ENCODE results near the gene COG5. TPM values are rescaled to one million over a fixed set of nuclear protein-coding genes. Genes with fewer than 3 reads are reported as not detected.

The COG5 gene
- total and polyA plus RNA-seq, 9 of the 15 experiments (the other 6 are each of a cell fraction or from before 2014, with no cell fraction given) = 15.3 to 75.1 (median 56.4) TPM

DNA sequence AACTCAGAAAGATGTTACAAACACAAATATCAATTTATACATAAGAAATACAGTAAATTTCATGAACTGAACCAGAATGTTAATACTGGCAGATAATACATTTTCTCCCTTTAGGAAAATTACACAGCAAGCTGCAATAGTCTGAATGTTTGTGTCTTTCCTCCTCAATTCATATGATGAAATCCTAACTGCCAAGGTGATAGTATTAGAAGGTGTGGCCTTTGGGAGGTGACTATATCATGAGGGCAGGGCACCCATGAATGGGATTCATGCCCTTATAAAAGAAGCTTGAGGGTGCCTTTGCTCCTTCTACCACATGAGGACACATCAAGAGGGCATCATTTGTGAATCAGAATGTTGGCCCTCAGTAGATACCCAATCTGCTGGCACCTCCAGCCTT is 158.2 kb downstream of the COG5 start:
- H2AFZ ChIP-seq (ENCODE audit: low read depth, low read length) = no peak overlapping the region
- intact Hi-C loops (cut with micrococcal nuclease) (no loop called here), in situ Hi-C loops (cut with MboI) (no loop called here)
- FAIRE-seq = no peak
- CTCF ChIA-PET (ENCODE audit: low intra/inter-chr PET ratio) = no interaction called here
- no peak overlapping the region for H3K9ac ChIP-seq (ENCODE audit: insufficient read depth in 1 of 2, low read depth in 2 of 2, low read length in 2 of 2)
- H3K4me1 ChIP-seq (replicated peaks in 1 of 2; ENCODE audit: control insufficient read depth in 2 of 2, insufficient read depth in 2 of 2, low read length in 2 of 2) = no peaks in the 10 kb centered on the region
- H3K9me3 ChIP-seq (replicated peaks; ENCODE audit: control insufficient read depth, insufficient read depth, low read depth, low read length) = no peaks in the 10 kb centered on the region
- H3K4me2 ChIP-seq (ENCODE audit: insufficient read depth, low read length) = no peak overlapping the region
- H3K27me3 ChIP-seq (ENCODE audit: control insufficient read depth in 2 of 2, insufficient read depth in 2 of 2, low read length in 2 of 2) = no peaks in the 10 kb centered on the region
- no peaks in the 10 kb centered on the region for H4K20me1 ChIP-seq (replicated peaks; ENCODE audit: control insufficient read depth, insufficient read depth, low read length)
- no peak for DNase-seq (ENCODE audit: extremely low read depth in 1 of 4, low spot score in 3 of 4)
- peaks cover 3% of the 10 kb centered on the region; the same call in 1 of the 3 replicates for H3K36me3 ChIP-seq (ENCODE audit: control insufficient read depth, insufficient read depth, low read length)
- no peaks in the 10 kb centered on the region for H3K79me2 ChIP-seq (ENCODE audit: control insufficient read depth, insufficient read depth, low read length)
- no TSS peak for BruUV-seq (replicated peaks)
- ATAC-seq = peak; percentile 50
- no peaks in the 10 kb centered on the region for H3K9me1 ChIP-seq (ENCODE audit: control insufficient read depth, insufficient read depth, low read length)
- no peak overlapping the region for H3K4me3 ChIP-seq
- H3K27ac ChIP-seq (ENCODE audit: extremely low read depth, low read depth, low read length) = peak overlapping the region; percentile 13; the same call in 1 of the 3 replicates
- POLR2A ChIA-PET = interaction anchor here (0.7 to 1.3 kb wide), 3 partner anchors 12 to 21 kb away, joined by 3 to 5 read pairs (median 3); no protein-coding TSS in a partner anchor
- TF ChIP-seq MECOM (CRISPR knock-in tag; IDR thresholded peaks at IDR 0.05) (no peak), MYNN (IDR thresholded peaks at IDR 0.05) (no peak), MYNN (CRISPR knock-in tag; IDR thresholded peaks at IDR 0.05) (no peak), CEBPB (tag; IDR thresholded peaks at IDR 0.05) (0 out of 2 replicates have a peak, but pooled peaks have one; percentile 9), PCBP1 (IDR thresholded peaks at IDR 0.05; ENCODE audit: low read depth, low read length, poor library complexity, severe bottlenecking) (no peak), CEBPG (CRISPR knock-in tag; IDR thresholded peaks at IDR 0.05) (no peak), CEBPG (tag; conservative IDR thresholded peaks at IDR 0.05 in 1 of 2, IDR thresholded peaks at IDR 0.05 in 1 of 2) (peak in 1 of 2 experiments; percentile 75; a peak in 2 of 4 replicates), MED1 (CRISPR knock-in tag; IDR thresholded peaks at IDR 0.05; ENCODE audit: borderline replicate concordance) (no peak), ZNF699 (CRISPR knock-in tag; IDR thresholded peaks at IDR 0.05; ENCODE audit: insufficient replicate concordance) (no peak), PTTG1 (tag; IDR thresholded peaks at IDR 0.05; ENCODE audit: low read depth) (no peak)
- TF ChIP-seq, protein P1, sequence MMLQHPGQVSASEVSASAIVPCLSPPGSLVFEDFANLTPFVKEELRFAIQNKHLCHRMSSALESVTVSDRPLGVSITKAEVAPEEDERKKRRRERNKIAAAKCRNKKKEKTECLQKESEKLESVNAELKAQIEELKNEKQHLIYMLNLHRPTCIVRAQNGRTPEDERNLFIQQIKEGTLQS (IDR thresholded peaks at IDR 0.05) = peak; percentile 29; the same call in 1 of the 2 replicates
- TF ChIP-seq, protein P1 (CRISPR knock-in tag; conservative IDR thresholded peaks at IDR 0.05) = no peak
- TF ChIP-seq, protein P2, sequence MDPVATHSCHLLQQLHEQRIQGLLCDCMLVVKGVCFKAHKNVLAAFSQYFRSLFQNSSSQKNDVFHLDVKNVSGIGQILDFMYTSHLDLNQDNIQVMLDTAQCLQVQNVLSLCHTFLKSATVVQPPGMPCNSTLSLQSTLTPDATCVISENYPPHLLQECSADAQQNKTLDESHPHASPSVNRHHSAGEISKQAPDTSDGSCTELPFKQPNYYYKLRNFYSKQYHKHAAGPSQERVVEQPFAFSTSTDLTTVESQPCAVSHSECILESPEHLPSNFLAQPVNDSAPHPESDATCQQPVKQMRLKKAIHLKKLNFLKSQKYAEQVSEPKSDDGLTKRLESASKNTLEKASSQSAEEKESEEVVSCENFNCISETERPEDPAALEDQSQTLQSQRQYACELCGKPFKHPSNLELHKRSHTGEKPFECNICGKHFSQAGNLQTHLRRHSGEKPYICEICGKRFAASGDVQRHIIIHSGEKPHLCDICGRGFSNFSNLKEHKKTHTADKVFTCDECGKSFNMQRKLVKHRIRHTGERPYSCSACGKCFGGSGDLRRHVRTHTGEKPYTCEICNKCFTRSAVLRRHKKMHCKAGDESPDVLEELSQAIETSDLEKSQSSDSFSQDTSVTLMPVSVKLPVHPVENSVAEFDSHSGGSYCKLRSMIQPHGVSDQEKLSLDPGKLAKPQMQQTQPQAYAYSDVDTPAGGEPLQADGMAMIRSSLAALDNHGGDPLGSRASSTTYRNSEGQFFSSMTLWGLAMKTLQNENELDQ (CRISPR knock-in tag; IDR thresholded peaks at IDR 0.05; ENCODE audit: borderline replicate concordance) = no peak
- TF ChIP-seq, protein P3, sequence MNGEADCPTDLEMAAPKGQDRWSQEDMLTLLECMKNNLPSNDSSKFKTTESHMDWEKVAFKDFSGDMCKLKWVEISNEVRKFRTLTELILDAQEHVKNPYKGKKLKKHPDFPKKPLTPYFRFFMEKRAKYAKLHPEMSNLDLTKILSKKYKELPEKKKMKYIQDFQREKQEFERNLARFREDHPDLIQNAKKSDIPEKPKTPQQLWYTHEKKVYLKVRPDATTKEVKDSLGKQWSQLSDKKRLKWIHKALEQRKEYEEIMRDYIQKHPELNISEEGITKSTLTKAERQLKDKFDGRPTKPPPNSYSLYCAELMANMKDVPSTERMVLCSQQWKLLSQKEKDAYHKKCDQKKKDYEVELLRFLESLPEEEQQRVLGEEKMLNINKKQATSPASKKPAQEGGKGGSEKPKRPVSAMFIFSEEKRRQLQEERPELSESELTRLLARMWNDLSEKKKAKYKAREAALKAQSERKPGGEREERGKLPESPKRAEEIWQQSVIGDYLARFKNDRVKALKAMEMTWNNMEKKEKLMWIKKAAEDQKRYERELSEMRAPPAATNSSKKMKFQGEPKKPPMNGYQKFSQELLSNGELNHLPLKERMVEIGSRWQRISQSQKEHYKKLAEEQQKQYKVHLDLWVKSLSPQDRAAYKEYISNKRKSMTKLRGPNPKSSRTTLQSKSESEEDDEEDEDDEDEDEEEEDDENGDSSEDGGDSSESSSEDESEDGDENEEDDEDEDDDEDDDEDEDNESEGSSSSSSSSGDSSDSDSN (IDR thresholded peaks at IDR 0.05; ENCODE audit: borderline replicate concordance in 1 of 2, low read depth in 2 of 2, low read length in 2 of 2) = no peak
